Suprapubic skin (tissue), 4 donors: Measurements from ENCODE around the gene YLPM1. TPM values are rescaled to one million over a fixed set of nuclear protein-coding genes. Genes with fewer than 3 reads are reported as not detected.

Source experiments
- DNase-seq, 2 donors: peaks; one replicate each; pipeline ENCODE4 v3.0.0-alpha.2; 2019; ENCODE audit warnings: low spot score in 2 of 2
- H3K27ac ChIP-seq: fragments of 200-600 bp; sonication (generic); one replicate; pipeline ENCODE4 v1.5.1; 2019
- H3K27me3 ChIP-seq: fragments of 200-600 bp; sonication (generic); one replicate; pipeline ENCODE4 v1.5.1; 2019
- H3K36me3 ChIP-seq: fragments of 200-600 bp; sonication (generic); one replicate; pipeline ENCODE4 v1.5.1; 2019
- H3K4me1 ChIP-seq: fragments of 200-600 bp; sonication (generic); one replicate; pipeline ENCODE4 v1.5.1; 2019
- H3K4me3 ChIP-seq: fragments of 200-600 bp; sonication (generic); one replicate; pipeline ENCODE4 v1.5.1; 2019; ENCODE audit warnings: mild to moderate bottlenecking
- H3K9me3 ChIP-seq: fragments of 200-600 bp; sonication (generic); one replicate; pipeline ENCODE4 v1.5.1; 2019
- EP300 ChIP-seq: sonication (generic); formaldehyde crosslinking; IDR thresholded peaks from one replicate; pipeline ENCODE4 v1.6.1; 2017; ENCODE audit warnings: antibody characterized with exemption
- POLR2A ChIP-seq, 2 donors: fragments of 450-650 bp; IDR thresholded peaks; one replicate each; pipeline ENCODE4 v1.6.1; 2017; ENCODE audit warnings: antibody characterized with exemption in 2 of 2, mild to moderate bottlenecking in 2 of 2, moderate library complexity in 2 of 2
- POLR2AphosphoS5 ChIP-seq, 3 donors: sonication (generic); formaldehyde crosslinking; IDR thresholded peaks; one replicate each; pipeline ENCODE4 v1.6.1; 2017; ENCODE audit warnings: antibody characterized with exemption in 3 of 3
- WGBS: methylation state at CpG from one replicate; pipeline ENCODE4 v1.1.5; 2018; 5-methylcytosine and 5-hydroxymethylcytosine counted together
- total RNA-seq, 4 donors: library from RNA; depleted of rRNA; stranded (reverse); fragments of >200 nt; gene quantifications; one replicate each; pipeline ENCODE4 v1.1.0, GENCODE V29; 2016
- TF ChIP-seq, protein P1 (sequence below), 2 donors: fragments of 200-600 bp in 1 of 2; fragments of 450-650 bp in 1 of 2; sonication (generic) in 1 of 2; IDR thresholded peaks; one replicate each; pipeline ENCODE4 v1.5.1; 2016 to 2019; ENCODE audit warnings: antibody characterized with exemption in 2 of 2, mild to moderate bottlenecking in 1 of 2, moderate library complexity in 1 of 2

The YLPM1 gene
- total RNA-seq, 4 donors from 2014 or later: 42.9 to 118 (median 58.2) TPM

DNA sequence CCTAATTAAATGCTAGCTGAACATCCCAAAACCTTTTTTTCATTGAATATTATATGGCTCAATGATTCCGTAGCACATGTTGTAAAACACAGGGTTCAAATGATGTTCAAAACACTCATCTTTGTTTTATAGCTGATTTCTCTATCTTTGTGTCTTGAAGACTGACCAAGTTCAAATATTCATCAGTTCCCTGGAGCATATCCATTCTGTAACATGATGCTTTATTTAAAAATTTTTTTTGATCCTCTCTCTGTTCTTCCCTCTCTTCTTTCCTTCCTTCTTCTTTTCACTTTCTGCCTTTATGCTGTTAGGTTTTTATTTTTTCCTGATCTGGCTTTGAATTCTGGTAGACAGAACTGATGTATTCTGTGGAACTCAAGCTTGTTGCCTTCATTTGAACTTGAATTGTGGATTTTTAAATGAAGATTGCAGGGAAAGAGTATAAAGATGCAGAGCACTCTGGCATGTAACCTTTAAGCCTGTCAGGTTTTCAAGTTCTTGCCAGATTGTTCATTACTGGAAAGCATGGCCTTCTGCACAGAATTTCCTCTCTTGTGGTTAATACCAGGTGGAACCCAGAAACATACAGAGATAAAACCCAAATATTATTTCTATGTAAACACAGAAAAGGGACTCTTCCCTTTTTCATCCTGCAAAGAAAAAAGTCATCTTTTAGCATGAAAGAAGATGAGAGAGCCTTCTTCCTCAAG is 73.3 kb downstream of the YLPM1 start:
- Histone ChIP-seq H3K4me3 (no peak overlapping the region), H3K27me3 (no peaks in the 10 kb centered on the region), H3K36me3 (peaks cover 32% of the 10 kb centered on the region), H3K9me3 (no peaks in the 10 kb centered on the region), H3K27ac (no peak overlapping the region), H3K4me1 (no peaks in the 10 kb centered on the region)
- no peak for TF ChIP-seq POLR2A (IDR thresholded peaks at IDR 0.05)
- no peak for TF ChIP-seq POLR2AphosphoS5 (IDR thresholded peaks at IDR 0.05)
- TF ChIP-seq, protein P1, sequence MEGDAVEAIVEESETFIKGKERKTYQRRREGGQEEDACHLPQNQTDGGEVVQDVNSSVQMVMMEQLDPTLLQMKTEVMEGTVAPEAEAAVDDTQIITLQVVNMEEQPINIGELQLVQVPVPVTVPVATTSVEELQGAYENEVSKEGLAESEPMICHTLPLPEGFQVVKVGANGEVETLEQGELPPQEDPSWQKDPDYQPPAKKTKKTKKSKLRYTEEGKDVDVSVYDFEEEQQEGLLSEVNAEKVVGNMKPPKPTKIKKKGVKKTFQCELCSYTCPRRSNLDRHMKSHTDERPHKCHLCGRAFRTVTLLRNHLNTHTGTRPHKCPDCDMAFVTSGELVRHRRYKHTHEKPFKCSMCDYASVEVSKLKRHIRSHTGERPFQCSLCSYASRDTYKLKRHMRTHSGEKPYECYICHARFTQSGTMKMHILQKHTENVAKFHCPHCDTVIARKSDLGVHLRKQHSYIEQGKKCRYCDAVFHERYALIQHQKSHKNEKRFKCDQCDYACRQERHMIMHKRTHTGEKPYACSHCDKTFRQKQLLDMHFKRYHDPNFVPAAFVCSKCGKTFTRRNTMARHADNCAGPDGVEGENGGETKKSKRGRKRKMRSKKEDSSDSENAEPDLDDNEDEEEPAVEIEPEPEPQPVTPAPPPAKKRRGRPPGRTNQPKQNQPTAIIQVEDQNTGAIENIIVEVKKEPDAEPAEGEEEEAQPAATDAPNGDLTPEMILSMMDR (IDR thresholded peaks at IDR 0.05): no peak
- TF ChIP-seq EP300: no peak
- 72% methylated on average over 1 of the region's 1 CpG for WGBS
- no peak for DNase-seq

- TF ChIP-seq POLR2A (IDR thresholded peaks at IDR 0.05) (no peak), EP300 (no peak), POLR2AphosphoS5 (IDR thresholded peaks at IDR 0.05) (no peak)
- TF ChIP-seq, protein P1 (IDR thresholded peaks at IDR 0.05): no peak
- H3K9me3 ChIP-seq: no peaks in the 10 kb centered on the region
- H3K27ac ChIP-seq: no peak overlapping the region
Observed at GRCh38 chr14:74838166-74838565, 75.0 kb downstream of the YLPM1 start.

GRCh38 chr14:74840603-74841030 is 77.5 kb downstream of the YLPM1 start:
- TF ChIP-seq POLR2AphosphoS5 (IDR thresholded peaks at IDR 0.05): no peak
- no peak for TF ChIP-seq EP300
- no peak for TF ChIP-seq POLR2A (IDR thresholded peaks at IDR 0.05)
- TF ChIP-seq, protein P1 (IDR thresholded peaks at IDR 0.05): no peak
- Histone ChIP-seq H3K9me3 (no peaks in the 10 kb centered on the region), H3K27me3 (no peaks in the 10 kb centered on the region), H3K27ac (no peak overlapping the region), H3K4me1 (peaks cover 15% of the 10 kb centered on the region), H3K4me3 (no peak overlapping the region), H3K36me3 (peaks cover 22% of the 10 kb centered on the region)
- WGBS: 85% methylated on average over 5 of the region's 5 CpGs
- DNase-seq: no peak

More at GRCh38 chr14:74838166-74838565, 75.0 kb downstream of the YLPM1 start:
- WGBS: 53% methylated on average over 2 of the region's 2 CpGs
- no peaks in the 10 kb centered on the region for H3K4me1 ChIP-seq
- peaks cover 28% of the 10 kb centered on the region for H3K36me3 ChIP-seq
- H3K4me3 ChIP-seq: no peak overlapping the region
- no peak for DNase-seq
- no peaks in the 10 kb centered on the region for H3K27me3 ChIP-seq

DNA sequence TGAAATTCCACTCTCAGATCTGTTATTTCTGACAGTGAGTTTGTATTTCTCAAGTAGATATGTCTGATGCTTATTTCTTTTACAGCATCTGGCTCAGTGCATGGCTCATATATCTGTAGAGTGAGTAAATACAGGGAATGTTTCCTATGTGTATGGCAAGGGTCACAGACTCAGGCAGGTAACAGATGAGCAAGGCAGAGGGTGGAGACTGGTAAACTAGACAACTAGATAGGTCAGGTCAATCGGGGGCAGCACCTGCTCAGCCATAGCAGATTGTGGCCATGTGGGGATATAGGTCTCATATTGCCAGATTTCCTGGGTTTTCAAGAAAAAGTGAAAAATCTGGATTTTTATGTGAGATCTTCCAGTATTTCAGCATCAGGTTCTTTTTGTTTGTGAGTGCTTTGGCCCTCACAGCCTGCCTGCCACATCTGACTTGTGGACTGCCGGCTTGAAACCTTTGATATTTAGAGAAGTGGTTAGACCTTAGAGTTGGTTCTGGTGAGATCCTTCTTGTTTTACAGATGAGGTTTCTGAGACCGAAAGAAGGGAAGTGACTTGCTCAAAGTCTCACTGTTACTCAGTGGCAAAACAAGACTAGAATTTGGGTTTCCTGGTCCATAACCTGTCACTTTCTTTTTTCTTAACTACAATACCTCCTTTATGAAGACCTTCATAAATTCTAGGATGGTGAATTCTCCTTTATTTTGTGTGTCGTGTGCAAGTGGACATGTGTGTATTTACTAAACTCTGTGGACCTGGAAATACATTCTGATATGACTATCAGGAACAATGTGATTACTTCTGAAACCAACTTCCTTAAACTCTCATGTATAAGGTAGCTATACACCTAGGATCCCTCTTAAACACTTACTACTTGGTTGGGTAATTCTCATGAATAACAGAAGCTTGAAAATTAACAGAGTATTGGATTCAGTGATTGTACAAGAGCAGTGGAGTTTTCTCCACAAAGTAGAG is 78.4 kb downstream of the YLPM1 start:
- Histone ChIP-seq H3K4me3 (no peak overlapping the region), H3K27ac (no peak overlapping the region), H3K9me3 (no peaks in the 10 kb centered on the region), H3K36me3 (peaks cover 13% of the 10 kb centered on the region), H3K4me1 (peaks cover 20% of the 10 kb centered on the region), H3K27me3 (no peaks in the 10 kb centered on the region)
- 87% methylated on average over 4 of the region's 4 CpGs for WGBS
- no peak for DNase-seq
- TF ChIP-seq EP300: no peak
- no peak for TF ChIP-seq POLR2A (IDR thresholded peaks at IDR 0.05)
- TF ChIP-seq, protein P1 (IDR thresholded peaks at IDR 0.05): no peak
- no peak for TF ChIP-seq POLR2AphosphoS5 (IDR thresholded peaks at IDR 0.05)

GRCh38 chr14:74843653-74844052 is 80.5 kb downstream of the YLPM1 start:
- H3K27ac ChIP-seq: no peak overlapping the region
- no peaks in the 10 kb centered on the region for H3K9me3 ChIP-seq
- no peaks in the 10 kb centered on the region for H3K27me3 ChIP-seq
- peaks cover 20% of the 10 kb centered on the region for H3K4me1 ChIP-seq
- H3K4me3 ChIP-seq: no peak overlapping the region
- H3K36me3 ChIP-seq: peaks cover 7% of the 10 kb centered on the region
- TF ChIP-seq POLR2AphosphoS5 (IDR thresholded peaks at IDR 0.05) (no peak), EP300 (no peak), POLR2A (IDR thresholded peaks at IDR 0.05) (no peak)
- TF ChIP-seq, protein P1 (IDR thresholded peaks at IDR 0.05): no peak
- no peak for DNase-seq
